Measurements from ENCODE around the gene PRAC1. TPM values are rescaled to one million over a fixed set of nuclear protein-coding genes. Genes with fewer than 3 reads are reported as not detected.

PRAC1 gene
- total RNA-seq, 1 experiment from 2014 or later = 60.8 TPM

- CTCF ChIA-PET = interaction anchor here (1.0 to 1.6 kb wide), 5 partner anchors 24 to 112 kb away, joined by 4 to 7 read pairs (median 6); no protein-coding TSS in a partner anchor
- TF ChIP-seq ZNF423 (CRISPR knock-in tag; IDR thresholded peaks at IDR 0.05) (no peak), CDX4 (CRISPR knock-in tag; IDR thresholded peaks at IDR 0.05; ENCODE audit: borderline replicate concordance) (no peak), JUN (CRISPR knock-in tag; IDR thresholded peaks at IDR 0.05) (no peak), MYBL2 (CRISPR knock-in tag; IDR thresholded peaks at IDR 0.05) (no peak), ZNF232 (CRISPR knock-in tag; IDR thresholded peaks at IDR 0.05) (no peak), MLX (CRISPR knock-in tag; IDR thresholded peaks at IDR 0.05) (no peak), USF2 (CRISPR knock-in tag; IDR thresholded peaks at IDR 0.05) (no peak)
- Mint-ChIP-seq H3K9me3 (no peaks in the 10 kb centered on the region), H3K36me3 (0 out of 2 replicates have a peak, but pooled peaks cover 4% of the 10 kb centered on the region), H3K4me1 (peaks cover 41% of the 10 kb centered on the region), H3K4me3 (no peak overlapping the region), H3K27ac (no peak overlapping the region), H3K27me3 (ENCODE audit: low read depth) (peaks cover 100% of the 10 kb centered on the region)
- ATAC-seq (no peak), DNase-seq (ENCODE audit: low spot score) (no peak)
- POLR2A ChIA-PET = interaction anchor here (0.8 kb wide), 1 partner anchor 26 kb away, joined by 3 read pairs; the partner anchor contains the start of gene PRAC2
These were observed 26.6 kb upstream of the PRAC1 start for GRCh38 chr17:48748718-48749566.

- peak overlapping the region; percentile 47 for H3K4me3 Mint-ChIP-seq
- H3K9me3 Mint-ChIP-seq = no peaks in the 10 kb centered on the region
- ATAC-seq (peak; percentile 15), DNase-seq (ENCODE audit: low spot score) (peak; percentile 60)
- ChIA-PET CTCF (interaction anchor here (1.0 to 1.6 kb wide), 5 partner anchors 23 to 111 kb away, joined by 3 to 5 read pairs (median 4); no protein-coding TSS in a partner anchor), POLR2A (no interaction called here)
- TF ChIP-seq ELF4 (CRISPR knock-in tag; IDR thresholded peaks at IDR 0.05; ENCODE audit: low read depth) = no peak
- TF ChIP-seq TCF7 (CRISPR knock-in tag; IDR thresholded peaks at IDR 0.05; ENCODE audit: low read depth) = no peak
- no peak for TF ChIP-seq GTF2I (CRISPR knock-in tag; conservative IDR thresholded peaks at IDR 0.05)
- TF ChIP-seq ZNF396 (CRISPR knock-in tag; IDR thresholded peaks at IDR 0.05; ENCODE audit: borderline replicate concordance) = no peak
- TF ChIP-seq ESRRA (CRISPR knock-in tag; IDR thresholded peaks at IDR 0.05; ENCODE audit: borderline replicate concordance) = no peak
- TF ChIP-seq ZNF425 (CRISPR knock-in tag; conservative IDR thresholded peaks at IDR 0.05) = no peak
- no peak for TF ChIP-seq ZNF138 (CRISPR knock-in tag; conservative IDR thresholded peaks at IDR 0.05)
- TF ChIP-seq CBFB (CRISPR knock-in tag; IDR thresholded peaks at IDR 0.05; ENCODE audit: low read depth) = no peak
- no peak for TF ChIP-seq ZNF317 (CRISPR knock-in tag; IDR thresholded peaks at IDR 0.05; ENCODE audit: borderline replicate concordance, low read depth)
- TF ChIP-seq TEAD1 (CRISPR knock-in tag; IDR thresholded peaks at IDR 0.05) = no peak
- TF ChIP-seq GRHL2 (CRISPR knock-in tag; IDR thresholded peaks at IDR 0.05; ENCODE audit: insufficient replicate concordance, severe bottlenecking) = no peak
- TF ChIP-seq ZNF532 (CRISPR knock-in tag; IDR thresholded peaks at IDR 0.05; ENCODE audit: borderline replicate concordance) = no peak
- TF ChIP-seq NR1H2 (CRISPR knock-in tag; IDR thresholded peaks at IDR 0.05) = no peak
- no peak for TF ChIP-seq TEAD4 (CRISPR knock-in tag; IDR thresholded peaks at IDR 0.05)
- H3K27me3 Mint-ChIP-seq (ENCODE audit: low read depth) = peaks cover 100% of the 10 kb centered on the region
- 0 out of 2 replicates have a peak, but pooled peaks cover 4% of the 10 kb centered on the region for H3K36me3 Mint-ChIP-seq
- peaks cover 34% of the 10 kb centered on the region for H3K4me1 Mint-ChIP-seq
- H3K27ac Mint-ChIP-seq = no peak overlapping the region
These were observed 25.4 kb upstream of the PRAC1 start for GRCh38 chr17:48747445-48748363.
